IMR-90 (cell line): ENCODE measurements around the gene FBXO44.

ENCODE experiments used
- BHLHE40 ChIP-seq: fragments of 150-350 bp; IDR thresholded peaks from 2 replicates; pipeline ENCODE4 v1.6.1; 2016; ENCODE audit warnings: mild to moderate bottlenecking, low read depth, low read length
- CEBPB ChIP-seq: IDR thresholded peaks from 2 replicates; pipeline ENCODE4 v1.6.1; 2012; ENCODE audit warnings: low read depth, low read length, improper control_type of control experiment
- CHD1 ChIP-seq: IDR thresholded peaks from 2 replicates; pipeline ENCODE4 v1.6.1; 2012; ENCODE audit warnings: low read depth, low read length, improper control_type of control experiment
- CTCF ChIP-seq: conservative IDR thresholded peaks from 2 replicates; pipeline ENCODE4 v1.5.1; 2012; ENCODE audit warnings: mild to moderate bottlenecking, low read depth, low read length, improper control_type of control experiment
- ELK1 ChIP-seq: fragments of 150-350 bp; IDR thresholded peaks from 2 replicates; pipeline ENCODE4 v1.6.1; 2016; ENCODE audit warnings: low read depth, mild to moderate bottlenecking, low read length, moderate library complexity, borderline replicate concordance
- FOS ChIP-seq: fragments of 150-350 bp; IDR thresholded peaks from 2 replicates; pipeline ENCODE4 v1.6.1; 2016; ENCODE audit warnings: low read depth, low read length
- MAFK ChIP-seq: IDR thresholded peaks from 2 replicates; pipeline ENCODE4 v1.6.1; 2012; ENCODE audit warnings: low read depth, low read length, improper control_type of control experiment
- MAZ ChIP-seq: IDR thresholded peaks from 2 replicates; pipeline ENCODE4 v1.6.1; 2012; ENCODE audit warnings: low read depth, mild to moderate bottlenecking, low read length, improper control_type of control experiment, moderate library complexity, borderline replicate concordance
- POLR2A ChIP-seq: IDR thresholded peaks from 2 replicates; pipeline ENCODE4 v1.6.1; 2012; ENCODE audit warnings: mild to moderate bottlenecking, low read depth, low read length
- RAD21 ChIP-seq: IDR thresholded peaks from 2 replicates; pipeline ENCODE4 v1.6.1; 2012; ENCODE audit warnings: low read length, improper control_type of control experiment
- RCOR1 ChIP-seq: IDR thresholded peaks from 2 replicates; pipeline ENCODE4 v1.6.1; 2012; ENCODE audit warnings: mild to moderate bottlenecking, low read length, improper control_type of control experiment; ENCODE audit not compliant: insufficient replicate concordance
- RFX5 ChIP-seq: IDR thresholded peaks from 2 replicates; pipeline ENCODE4 v1.8.0; 2012; ENCODE audit warnings: low read depth, mild to moderate bottlenecking, low read length, moderate library complexity
- SMC3 ChIP-seq: fragments of 150-350 bp; IDR thresholded peaks from 2 replicates; pipeline ENCODE4 v1.6.1; 2016; ENCODE audit warnings: low read depth, mild to moderate bottlenecking, antibody characterized with exemption, low read length, moderate library complexity
- TF ChIP-seq, protein P1 (sequence below): fragments of 150-350 bp; IDR thresholded peaks from 2 replicates; pipeline ENCODE4 v1.6.1; 2017; ENCODE audit warnings: mild to moderate bottlenecking, antibody characterized with exemption, low read length, low read depth

- TF ChIP-seq CTCF, result no peak
- TF ChIP-seq RFX5, result no peak
- no peak for TF ChIP-seq POLR2A
- no peak for TF ChIP-seq MAFK
- TF ChIP-seq CEBPB, result no peak
- no peak for TF ChIP-seq FOS
- TF ChIP-seq RCOR1, result no peak
- TF ChIP-seq, protein P1, sequence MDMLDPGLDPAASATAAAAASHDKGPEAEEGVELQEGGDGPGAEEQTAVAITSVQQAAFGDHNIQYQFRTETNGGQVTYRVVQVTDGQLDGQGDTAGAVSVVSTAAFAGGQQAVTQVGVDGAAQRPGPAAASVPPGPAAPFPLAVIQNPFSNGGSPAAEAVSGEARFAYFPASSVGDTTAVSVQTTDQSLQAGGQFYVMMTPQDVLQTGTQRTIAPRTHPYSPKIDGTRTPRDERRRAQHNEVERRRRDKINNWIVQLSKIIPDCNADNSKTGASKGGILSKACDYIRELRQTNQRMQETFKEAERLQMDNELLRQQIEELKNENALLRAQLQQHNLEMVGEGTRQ, result no peak
- no peak for TF ChIP-seq ELK1
- TF ChIP-seq RAD21, result no peak
- TF ChIP-seq BHLHE40, result no peak
- no peak for TF ChIP-seq MAZ
- no peak for TF ChIP-seq SMC3
- TF ChIP-seq CHD1, result no peak
Observed at GRCh38 chr1:11652203-11652780, 2.4 kb upstream of the FBXO44 start.
